Erythroblast (primary cell): ENCODE results near the gene SNX2.

ENCODE experiments used
- GATA1 ChIP-seq: IDR thresholded peaks from 2 replicates; pipeline ENCODE4 v1.6.1; 2011; ENCODE audit warnings: low read depth, mild to moderate bottlenecking, control low read depth, low read length, moderate library complexity
- POLR2A ChIP-seq: IDR thresholded peaks from 2 replicates; pipeline ENCODE4 v1.6.1; 2011; ENCODE audit warnings: mild to moderate bottlenecking, low read length

- TF ChIP-seq POLR2A (no peak), GATA1 (no peak)
Measured at GRCh38 chr5:122846051-122846550, 71.2 kb downstream of the SNX2 start.
